IMR-90 (cell line): ENCODE data around the gene TUBGCP6. TPM values are rescaled to one million over a fixed set of nuclear protein-coding genes. Genes with fewer than 3 reads are reported as not detected.

Source experiments
- ATAC-seq: fragments of 200-7000 bp; cut with Tn5 transposase; 2 replicates; pipeline ENCODE4 v1.9.1; 2020; ENCODE audit warnings: low read depth, mild to moderate bottlenecking, moderate library complexity
- BruUV-seq: library from RNA; stranded (reverse); fragments of 400-500 nt; replicated peaks from 2 replicates; lab custom pipeline; 2021; lab: Mats Ljungman, UMichigan
- CTCF ChIA-PET: fragments of 300-600 bp; formaldehyde crosslinking; extraction: SDS; loops from one replicate; lab custom pipeline; 2021; ENCODE audit warnings: antibody characterized with exemption; lab: Yijun Ruan, JAX
- POLR2A ChIA-PET: fragments of 300-600 bp; sonication (Branson Sonifier 250); formaldehyde crosslinking; loops from one replicate; lab custom pipeline; 2022; ENCODE audit warnings: antibody characterized with exemption; ENCODE audit not compliant: unreplicated experiment; lab: Charles Lee
- DNase-seq: peaks from one replicate; pipeline ENCODE4 v3.0.0; 2013
- H2AFZ ChIP-seq: replicated peaks from 2 replicates; pipeline ENCODE3; 2013; ENCODE audit warnings: low read length, mild to moderate bottlenecking; ENCODE audit not compliant: poor library complexity
- H2AK5ac ChIP-seq: 2 replicates; pipeline ENCODE4 v1.6.1; 2013; ENCODE audit warnings: low read depth, low read length, inconsistent platforms
- H2AK9ac ChIP-seq: replicated peaks from 2 replicates; pipeline ENCODE3; 2013; ENCODE audit warnings: mild to moderate bottlenecking, low read depth, low read length, moderate library complexity; ENCODE audit not compliant: poor library complexity
- H2BK120ac ChIP-seq: 2 replicates; pipeline ENCODE4 v1.6.1; 2013; ENCODE audit warnings: low read depth, low read length, inconsistent platforms
- H2BK15ac ChIP-seq: 3 replicates; pipeline ENCODE4 v1.6.1; 2013; ENCODE audit warnings: low read depth, low read length, inconsistent platforms
- H2BK20ac ChIP-seq: 2 replicates; pipeline ENCODE4 v1.6.1; 2013; ENCODE audit warnings: low read depth, mild to moderate bottlenecking, inconsistent platforms, low read length, moderate library complexity
- H2BK5ac ChIP-seq: 2 replicates; pipeline ENCODE4 v1.6.1; 2013; ENCODE audit warnings: mild to moderate bottlenecking, low read depth, low read length, inconsistent platforms; ENCODE audit not compliant: poor library complexity, severe bottlenecking
- H3K14ac ChIP-seq: replicated peaks from 2 replicates; pipeline ENCODE4 v1.6.1; 2013; ENCODE audit warnings: low read depth, low read length, inconsistent platforms
- H3K18ac ChIP-seq: 2 replicates; pipeline ENCODE4 v1.6.1; 2013; ENCODE audit warnings: low read depth, low read length, control low read depth
- H3K23ac ChIP-seq: 2 replicates; pipeline ENCODE4 v1.6.1; 2013; ENCODE audit warnings: low read depth, low read length, inconsistent platforms
- H3K27ac ChIP-seq: 2 replicates; pipeline ENCODE4 v1.5.1; 2013; ENCODE audit warnings: mild to moderate bottlenecking, control low read depth, low read length; ENCODE audit not compliant: insufficient read depth
- H3K27me3 ChIP-seq: 2 replicates; pipeline ENCODE4 v1.6.1; 2013; ENCODE audit warnings: low read length; ENCODE audit not compliant: control insufficient read depth, insufficient read depth
- H3K36me3 ChIP-seq: 2 replicates; pipeline ENCODE4 v1.6.1; 2013; ENCODE audit warnings: low read length, mixed read lengths; ENCODE audit not compliant: control insufficient read depth, insufficient read depth
- H3K4ac ChIP-seq: 2 replicates; pipeline ENCODE4 v1.6.1; 2013; ENCODE audit warnings: low read depth, low read length, inconsistent platforms
- H3K4me1 ChIP-seq: 2 replicates; pipeline ENCODE4 v1.6.1; 2013; ENCODE audit warnings: low read length, mixed read lengths; ENCODE audit not compliant: control insufficient read depth, insufficient read depth
- H3K4me2 ChIP-seq: 2 replicates; pipeline ENCODE4 v1.6.1; 2013; ENCODE audit warnings: low read depth, mild to moderate bottlenecking, control low read depth, low read length, moderate library complexity
- H3K4me3 ChIP-seq: 2 replicates; pipeline ENCODE4 v1.5.1; 2013; ENCODE audit warnings: low read depth, mild to moderate bottlenecking, control low read depth, low read length, moderate library complexity; ENCODE audit not compliant: insufficient read depth
- H3K56ac ChIP-seq: 2 replicates; pipeline ENCODE4 v1.6.1; 2013; ENCODE audit warnings: low read length, inconsistent platforms; ENCODE audit not compliant: insufficient read depth; ENCODE audit errors: extremely low read depth
- H3K79me1 ChIP-seq, 2 experiments: 2 replicates each; pipeline ENCODE4 v1.6.1; 2013; ENCODE audit warnings: low read length in 2 of 2, inconsistent platforms in 1 of 2, low read depth in 1 of 2
- H3K9ac ChIP-seq: 2 replicates; pipeline ENCODE4 v1.6.1; 2013; ENCODE audit warnings: low read depth, low read length, control low read depth
- H3K9me1 ChIP-seq: 2 replicates; pipeline ENCODE4 v1.6.1; 2013; ENCODE audit warnings: low read length, inconsistent platforms; ENCODE audit not compliant: insufficient read depth
- H3K9me3 ChIP-seq: 2 replicates; pipeline ENCODE4 v1.6.1; 2013; ENCODE audit warnings: low read length; ENCODE audit not compliant: control insufficient read depth, insufficient read depth
- H4K20me1 ChIP-seq: 2 replicates; pipeline ENCODE4 v1.6.1; 2013; ENCODE audit warnings: low read length, inconsistent platforms; ENCODE audit not compliant: insufficient read depth
- H4K5ac ChIP-seq: 2 replicates; pipeline ENCODE4 v1.6.1; 2013; ENCODE audit warnings: mild to moderate bottlenecking, low read depth, low read length, control low read depth
- H4K8ac ChIP-seq, 2 experiments: 2 replicates each; pipeline ENCODE4 v1.6.1; 2013; ENCODE audit warnings: low read depth in 2 of 2, low read length in 2 of 2, control low read depth in 1 of 2, inconsistent platforms in 1 of 2
- H4K91ac ChIP-seq: 2 replicates; pipeline ENCODE4 v1.6.1; 2013; ENCODE audit warnings: low read depth, low read length, inconsistent platforms; ENCODE audit not compliant: insufficient read depth
- BHLHE40 ChIP-seq: fragments of 150-350 bp; IDR thresholded peaks from 2 replicates; pipeline ENCODE4 v1.6.1; 2016; ENCODE audit warnings: mild to moderate bottlenecking, low read depth, low read length
- CEBPB ChIP-seq: IDR thresholded peaks from 2 replicates; pipeline ENCODE4 v1.6.1; 2012; ENCODE audit warnings: low read depth, low read length, improper control_type of control experiment
- CHD1 ChIP-seq: IDR thresholded peaks from 2 replicates; pipeline ENCODE4 v1.6.1; 2012; ENCODE audit warnings: low read depth, low read length, improper control_type of control experiment
- ELK1 ChIP-seq: fragments of 150-350 bp; IDR thresholded peaks from 2 replicates; pipeline ENCODE4 v1.6.1; 2016; ENCODE audit warnings: low read depth, mild to moderate bottlenecking, low read length, moderate library complexity, borderline replicate concordance
- FOS ChIP-seq: fragments of 150-350 bp; IDR thresholded peaks from 2 replicates; pipeline ENCODE4 v1.6.1; 2016; ENCODE audit warnings: low read depth, low read length
- MAFK ChIP-seq: IDR thresholded peaks from 2 replicates; pipeline ENCODE4 v1.6.1; 2012; ENCODE audit warnings: low read depth, low read length, improper control_type of control experiment
- MAZ ChIP-seq: IDR thresholded peaks from 2 replicates; pipeline ENCODE4 v1.6.1; 2012; ENCODE audit warnings: low read depth, mild to moderate bottlenecking, low read length, improper control_type of control experiment, moderate library complexity, borderline replicate concordance
- MXI1 ChIP-seq: IDR thresholded peaks from 2 replicates; pipeline ENCODE4 v1.6.1; 2012; ENCODE audit warnings: low read depth, mild to moderate bottlenecking, low read length, moderate library complexity, borderline replicate concordance
- NFE2L2 ChIP-seq: fragments of 150-350 bp; IDR thresholded peaks from 2 replicates; pipeline ENCODE4 v1.6.1; 2016; ENCODE audit warnings: low read depth, mild to moderate bottlenecking, low read length
- POLR2A ChIP-seq: IDR thresholded peaks from 2 replicates; pipeline ENCODE4 v1.6.1; 2012; ENCODE audit warnings: mild to moderate bottlenecking, low read depth, low read length
- RAD21 ChIP-seq: IDR thresholded peaks from 2 replicates; pipeline ENCODE4 v1.6.1; 2012; ENCODE audit warnings: low read length, improper control_type of control experiment
- RCOR1 ChIP-seq: IDR thresholded peaks from 2 replicates; pipeline ENCODE4 v1.6.1; 2012; ENCODE audit warnings: mild to moderate bottlenecking, low read length, improper control_type of control experiment; ENCODE audit not compliant: insufficient replicate concordance
- RFX5 ChIP-seq: IDR thresholded peaks from 2 replicates; pipeline ENCODE4 v1.8.0; 2012; ENCODE audit warnings: low read depth, mild to moderate bottlenecking, low read length, moderate library complexity
- SMC3 ChIP-seq: fragments of 150-350 bp; IDR thresholded peaks from 2 replicates; pipeline ENCODE4 v1.6.1; 2016; ENCODE audit warnings: low read depth, mild to moderate bottlenecking, antibody characterized with exemption, low read length, moderate library complexity
- USF2 ChIP-seq: fragments of 150-350 bp; IDR thresholded peaks from 2 replicates; pipeline ENCODE4 v1.6.1; 2017; ENCODE audit warnings: mild to moderate bottlenecking, antibody characterized with exemption, low read length, low read depth
- WGBS, 2 experiments: methylation state at CpG; one replicate each; pipeline versions ENCODE4 v1.1.5 to v1.1.7; 2013; ENCODE audit warnings: missing lambda C conversion rate in 2 of 2; ENCODE audit not compliant: insufficient read length in 1 of 2; ENCODE audit errors: extremely low coverage in 2 of 2; 5-methylcytosine and 5-hydroxymethylcytosine counted together
- dilution Hi-C: fragments of 300-500 bp; cut with HindIII; formaldehyde crosslinking; loops from one replicate; pipeline ENCODE4 v1.14.3; 2018; ENCODE audit warnings: low sequenced_read_pairs; ENCODE audit not compliant: unreplicated experiment
- in situ Hi-C: fragments of 300-500 bp; cut with MboI; formaldehyde crosslinking; loops from 3 replicates; pipeline ENCODE4 v1.14.3; 2019; ENCODE audit warnings: low sequenced_read_pairs, inconsistent platforms, mixed read lengths
- intact Hi-C: fragments of 100-400 bp; cut with micrococcal nuclease; formaldehyde crosslinking; loops from 2 replicates; pipeline ENCODE4 v1.10.0; 2022
- polyA plus RNA-seq, 3 experiments: library from polyadenylated mRNA; depleted of rRNA; stranded (reverse); fragments of >200 nt; gene quantifications; 2 replicates each; pipeline ENCODE4 v1.2.3, GENCODE V29; 2012; ENCODE audit warnings: low replicate concordance in 1 of 3
- total RNA-seq: library from RNA; depleted of rRNA; stranded (reverse); fragments of >200 nt; gene quantifications from 2 replicates; pipeline ENCODE4 v1.2.3, GENCODE V29; 2012
- TF ChIP-seq, protein P1 (sequence below): conservative IDR thresholded peaks from 2 replicates; pipeline ENCODE4 v1.5.1; 2012; ENCODE audit warnings: mild to moderate bottlenecking, low read depth, low read length, improper control_type of control experiment

TUBGCP6 gene
- total and polyA plus RNA-seq, 2 of the 4 experiments (the other 2 are of a cell fraction), result 10.8 to 28.6 TPM

DNA sequence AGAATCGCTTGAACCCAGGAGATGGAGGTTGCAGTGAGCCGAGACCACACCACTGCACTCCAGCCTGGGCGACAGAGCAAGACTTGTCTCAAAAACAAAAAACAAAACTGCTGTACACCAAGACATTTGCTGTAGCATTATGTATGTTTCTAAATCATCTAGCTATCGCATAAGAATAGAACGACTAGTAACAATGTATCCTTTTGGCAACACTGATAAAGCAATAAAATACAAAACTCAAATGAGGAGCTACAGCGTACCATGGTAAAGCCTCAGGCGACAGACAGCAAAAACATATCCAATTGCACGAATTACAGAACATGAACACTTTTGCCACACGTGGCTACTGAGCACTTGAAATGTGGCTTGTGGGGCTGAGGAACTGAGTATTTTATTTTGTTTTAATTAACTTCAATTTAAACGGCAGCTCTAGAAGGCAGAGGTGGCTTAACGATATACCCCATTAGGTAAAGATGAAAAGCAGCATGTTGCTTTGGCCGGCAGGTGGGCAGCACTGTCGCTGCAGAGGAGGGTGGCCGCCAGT, 2.3 kb downstream of the TUBGCP6 start:
- DNase-seq (no peak), ATAC-seq (no peak)
- Histone ChIP-seq H3K23ac (no peak overlapping the region), H3K4me3 (peak overlapping the region; percentile 31), H3K27ac (no peak overlapping the region), H3K9ac (0 out of 2 replicates have a peak overlapping the region, but pooled peaks have one; percentile 36), H3K9me3 (no peaks in the 10 kb centered on the region), H2BK20ac (no peak overlapping the region), H3K14ac (no peak overlapping the region), H3K4me1 (peaks cover 5% of the 10 kb centered on the region), H4K5ac (no peak overlapping the region), H3K79me1 (peaks cover 15 to 66% of the 10 kb centered on the region in 2 experiments), H3K27me3 (no peaks in the 10 kb centered on the region), H4K8ac (no peak overlapping the region), H2AK9ac (peak overlapping the region; percentile 88), H2BK5ac (no peak overlapping the region), H4K91ac (no peak overlapping the region), H3K9me1 (no peaks in the 10 kb centered on the region), H4K20me1 (peaks cover 41% of the 10 kb centered on the region), H3K18ac (no peak overlapping the region), H2BK15ac (no peak overlapping the region), H2AK5ac (0 out of 2 replicates have a peak overlapping the region, but pooled peaks have one; percentile 9), H3K36me3 (peaks cover 25% of the 10 kb centered on the region), H3K4ac (no peak overlapping the region), H2AFZ (no peak overlapping the region), H3K4me2 (peak overlapping the region; percentile 83), H2BK120ac (no peak overlapping the region), H3K56ac (no peak overlapping the region)
- dilution Hi-C loops (no loop called here), in situ Hi-C loops (no loop called here), intact Hi-C loops (loop anchor here (2.0 kb wide), 1 partner anchor 256 kb away; no protein-coding TSS in a partner anchor)
- BruUV-seq, result no TSS peak
- POLR2A ChIA-PET, result no interaction called here
- no CpG with 5 or more reads among the region's 14 CpGs for WGBS, 2 experiments
- CTCF ChIA-PET, result interaction anchor here (0.6 to 0.7 kb wide), 2 partner anchors 17 to 208 kb away, joined by 3 to 4 read pairs; no protein-coding TSS in a partner anchor
- TF ChIP-seq CEBPB (no peak), FOS (no peak), NFE2L2 (no peak), MXI1 (no peak; the same call in 1 of the 2 replicates), RAD21 (no peak), ELK1 (no peak), USF2 (no peak), BHLHE40 (no peak), SMC3 (no peak), POLR2A (no peak), CHD1 (no peak), RFX5 (no peak), RCOR1 (no peak), MAFK (no peak), MAZ (no peak)
- TF ChIP-seq, protein P1, sequence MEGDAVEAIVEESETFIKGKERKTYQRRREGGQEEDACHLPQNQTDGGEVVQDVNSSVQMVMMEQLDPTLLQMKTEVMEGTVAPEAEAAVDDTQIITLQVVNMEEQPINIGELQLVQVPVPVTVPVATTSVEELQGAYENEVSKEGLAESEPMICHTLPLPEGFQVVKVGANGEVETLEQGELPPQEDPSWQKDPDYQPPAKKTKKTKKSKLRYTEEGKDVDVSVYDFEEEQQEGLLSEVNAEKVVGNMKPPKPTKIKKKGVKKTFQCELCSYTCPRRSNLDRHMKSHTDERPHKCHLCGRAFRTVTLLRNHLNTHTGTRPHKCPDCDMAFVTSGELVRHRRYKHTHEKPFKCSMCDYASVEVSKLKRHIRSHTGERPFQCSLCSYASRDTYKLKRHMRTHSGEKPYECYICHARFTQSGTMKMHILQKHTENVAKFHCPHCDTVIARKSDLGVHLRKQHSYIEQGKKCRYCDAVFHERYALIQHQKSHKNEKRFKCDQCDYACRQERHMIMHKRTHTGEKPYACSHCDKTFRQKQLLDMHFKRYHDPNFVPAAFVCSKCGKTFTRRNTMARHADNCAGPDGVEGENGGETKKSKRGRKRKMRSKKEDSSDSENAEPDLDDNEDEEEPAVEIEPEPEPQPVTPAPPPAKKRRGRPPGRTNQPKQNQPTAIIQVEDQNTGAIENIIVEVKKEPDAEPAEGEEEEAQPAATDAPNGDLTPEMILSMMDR, result no peak
